AG10803 (cell line): Measurements from ENCODE around the gene CYREN.

Source experiments
- DNase-seq: peaks from one replicate; pipeline ENCODE4 v3.0.0; 2010; ENCODE audit warnings: low read depth
- H3K4me3 ChIP-seq: 2 replicates; pipeline ENCODE4 v1.5.1; 2011; ENCODE audit warnings: mild to moderate bottlenecking, low read length, control low read depth
- CTCF ChIP-seq: conservative IDR thresholded peaks from 2 replicates; pipeline ENCODE4 v1.5.1; 2011; ENCODE audit warnings: mild to moderate bottlenecking, low read length, control low read depth, inconsistent platforms

CYREN gene

GRCh38 chr7:135210888-135211178 lies 40.3 kb upstream of the CYREN start:
- peak; percentile 25 for DNase-seq
- H3K4me3 ChIP-seq, result peak overlapping the region; percentile 81
- no peak for TF ChIP-seq CTCF

GRCh38 chr7:135209225-135209834 lies 38.8 kb upstream of the CYREN start:
- H3K4me3 ChIP-seq, result no peak overlapping the region
- DNase-seq, result no peak
- no peak for TF ChIP-seq CTCF

GRCh38 chr7:135208102-135208793 lies 37.7 kb upstream of the CYREN start:
- no peak overlapping the region for H3K4me3 ChIP-seq
- TF ChIP-seq CTCF, result no peak
- DNase-seq, result no peak

GRCh38 chr7:135207406-135208101 lies 37.0 kb upstream of the CYREN start:
- no peak overlapping the region for H3K4me3 ChIP-seq
- DNase-seq, result no peak
- no peak for TF ChIP-seq CTCF

- TF ChIP-seq CTCF, result no peak
- H3K4me3 ChIP-seq, result no peak overlapping the region
- no peak for DNase-seq
Observed at GRCh38 chr7:135206941-135207391, 36.5 kb upstream of the CYREN start.

- TF ChIP-seq CTCF, result no peak
- no peak overlapping the region for H3K4me3 ChIP-seq
- DNase-seq, result no peak
Observed at GRCh38 chr7:135205850-135206249, 35.3 kb upstream of the CYREN start.

- DNase-seq, result no peak
- no peak overlapping the region for H3K4me3 ChIP-seq
- no peak for TF ChIP-seq CTCF
Observed at GRCh38 chr7:135204876-135205275, 34.4 kb upstream of the CYREN start.
